DMS53 (cell line): ENCODE data around the gene NUTF2.
"Not testable (repeated sequence)": the region's sequence is repeated elsewhere in the genome, so short reads cannot be mapped to it uniquely, and the experiment has no call there.

Experiments
- DNase-seq: peaks from one replicate; lab custom pipeline; 2025; lab: John Stamatoyannopoulos, UW

Gene NUTF2

DNA sequence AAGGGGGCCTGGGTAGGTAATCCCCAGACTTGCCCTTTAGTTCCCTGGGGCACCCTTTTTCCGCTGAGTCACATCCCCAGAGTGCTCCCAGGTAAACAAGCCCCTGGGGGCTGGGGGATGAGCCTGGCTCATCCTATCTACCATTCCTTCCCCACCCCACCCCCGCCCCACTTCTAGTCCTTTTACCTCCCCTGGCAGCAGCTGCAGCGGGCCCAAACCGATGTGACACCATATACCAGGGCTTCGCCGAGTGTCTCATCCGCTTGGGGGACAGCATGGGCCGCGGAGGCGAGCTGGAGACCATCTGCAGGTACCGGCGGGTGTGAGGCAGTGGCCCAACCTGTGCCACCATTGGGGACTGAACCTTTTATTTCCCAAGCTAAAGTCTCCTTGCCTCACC, 38.8 kb downstream of the NUTF2 start:
- no peak for DNase-seq

DNA sequence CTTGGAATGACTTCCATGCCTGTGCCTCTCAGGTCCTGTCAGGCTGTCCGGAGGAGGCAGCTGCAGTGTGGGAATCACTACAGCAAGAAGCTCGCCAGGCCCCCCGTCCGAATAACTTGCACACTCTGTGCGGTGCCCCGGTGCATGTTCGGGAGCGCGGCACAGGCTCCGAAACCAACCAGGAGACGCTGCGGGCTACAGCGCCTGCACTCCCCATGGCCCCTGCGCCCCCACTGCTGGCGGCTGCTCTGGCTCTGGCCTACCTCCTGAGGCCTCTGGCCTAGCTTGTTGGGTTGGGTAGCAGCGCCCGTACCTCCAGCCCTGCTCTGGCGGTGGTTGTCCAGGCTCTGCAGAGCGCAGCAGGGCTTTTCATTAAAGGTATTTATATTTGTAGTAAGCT, 39.2 kb downstream of the NUTF2 start:
- DNase-seq, result no peak

GRCh38 chr16:67886387-67886786, 39.7 kb downstream of the NUTF2 start:
- no peak for DNase-seq

DNA sequence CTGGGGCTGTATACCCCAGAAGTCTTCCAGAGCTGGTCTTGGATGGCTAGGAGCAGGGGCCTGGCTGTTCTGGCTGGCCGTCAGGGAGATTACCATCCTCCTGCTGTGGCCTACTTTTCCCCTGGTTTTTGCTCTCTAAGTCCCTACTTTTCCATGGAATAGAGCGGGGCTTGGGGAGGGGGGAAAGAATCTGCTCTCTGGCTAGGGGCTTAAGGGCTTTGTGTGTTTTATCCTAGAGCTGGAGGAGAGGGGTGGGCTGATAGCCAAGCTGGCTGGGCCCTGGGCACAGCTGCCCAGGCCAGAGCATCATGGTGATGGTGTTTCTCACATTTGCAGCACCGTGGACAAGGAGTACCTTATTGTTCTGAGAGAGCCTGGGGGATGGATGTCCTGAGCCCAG, 41.6 kb downstream of the NUTF2 start:
- no peak for DNase-seq

- no peak for DNase-seq
These were observed 45.6 kb downstream of the NUTF2 start for GRCh38 chr16:67892375-67892774.

DNA sequence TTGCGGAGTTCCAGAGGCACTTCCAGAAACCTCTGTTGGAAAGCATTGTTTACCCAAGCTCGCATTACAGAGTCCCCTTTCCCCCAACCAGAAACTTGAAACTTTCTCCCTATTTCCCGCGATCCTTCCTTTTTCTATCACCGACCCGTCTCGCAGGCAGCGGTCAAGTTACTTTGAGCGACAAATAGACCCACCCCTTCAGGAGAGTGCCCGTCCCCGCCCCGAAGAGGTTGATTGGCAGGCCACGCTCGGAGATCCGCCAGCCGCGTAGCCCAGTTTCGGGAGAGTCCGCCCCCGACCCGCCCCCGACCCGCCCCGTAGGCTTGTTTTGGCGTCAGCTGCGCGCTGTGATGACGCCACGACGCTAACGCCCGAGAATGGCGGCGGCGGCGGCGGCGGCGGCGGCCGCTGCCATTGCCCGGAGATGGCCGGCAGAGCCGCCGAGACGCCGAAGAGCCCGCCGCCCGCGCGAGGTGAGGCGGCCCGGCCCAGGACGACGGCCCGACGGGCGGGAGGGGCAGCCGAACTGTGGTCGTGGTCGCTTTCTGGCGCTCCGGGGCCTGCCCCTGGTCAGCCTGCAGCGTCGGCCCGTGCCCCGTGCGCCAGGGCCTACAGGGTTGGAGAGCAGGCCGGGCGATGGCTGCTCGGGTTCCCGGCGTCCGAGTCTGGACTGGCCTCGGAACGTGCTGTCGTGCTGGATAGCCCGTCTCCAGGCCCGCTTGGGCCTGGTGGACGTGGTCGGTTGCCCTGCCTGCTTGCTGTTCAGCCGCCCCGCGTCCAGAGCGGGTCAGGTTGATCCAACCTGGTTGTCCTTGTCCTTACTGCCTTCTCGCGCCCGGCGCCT, 46.4 kb downstream of the NUTF2 start, which contains the start of gene PSKH1:
Gene PSKH1 (plus strand): TSS at position 356 of the 844 bp plus-strand sequence. CDS start 15,496 bp downstream, outside the sequence.
- peak; percentile 95 for DNase-seq

- no peak for DNase-seq
These were observed 47.1 kb downstream of the NUTF2 start for GRCh38 chr16:67893743-67894399.

DNA sequence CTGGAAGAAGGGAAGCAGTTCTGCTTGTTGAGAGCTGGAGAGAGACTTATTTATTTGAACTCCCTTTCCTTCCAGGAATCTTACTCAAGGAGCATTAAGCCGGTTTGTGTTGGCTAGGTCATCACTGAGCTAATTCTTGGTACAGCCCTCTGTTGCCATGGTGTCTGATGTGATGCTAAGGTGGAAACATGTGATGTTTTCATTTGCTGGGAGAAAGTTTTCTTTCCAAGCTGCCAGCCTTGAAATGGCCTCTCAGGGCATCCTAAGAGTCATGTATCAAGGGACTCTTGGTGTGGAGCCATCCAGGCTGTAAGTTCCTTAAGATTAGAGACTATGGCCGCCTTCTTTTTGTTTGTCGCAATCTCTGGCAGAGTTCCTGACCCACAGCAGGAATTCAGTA, 50.5 kb downstream of the NUTF2 start:
- no peak for DNase-seq

- no peak for DNase-seq
These were observed 55.0 kb downstream of the NUTF2 start for GRCh38 chr16:67901734-67902133.

DNA sequence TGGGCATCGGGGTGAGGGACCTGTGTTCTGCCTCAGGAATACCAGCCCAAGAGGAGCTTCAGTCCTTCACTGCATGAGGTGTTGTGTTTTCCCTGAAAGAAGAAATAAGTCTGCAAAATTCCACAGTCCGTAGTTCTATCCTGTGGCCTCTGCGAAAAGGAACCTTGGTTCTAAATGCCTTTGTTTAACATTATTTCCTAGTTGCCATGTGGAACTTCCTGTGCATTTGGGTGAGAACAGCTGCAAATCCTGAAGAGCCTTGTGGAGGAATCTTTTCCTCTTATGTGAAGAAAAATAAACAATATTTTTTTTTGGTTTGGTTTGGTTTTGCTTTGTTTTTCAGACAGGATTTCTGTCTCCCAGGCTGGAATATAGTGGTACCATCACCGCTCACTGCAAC, 56.1 kb downstream of the NUTF2 start:
- DNase-seq, result no peak

DNA sequence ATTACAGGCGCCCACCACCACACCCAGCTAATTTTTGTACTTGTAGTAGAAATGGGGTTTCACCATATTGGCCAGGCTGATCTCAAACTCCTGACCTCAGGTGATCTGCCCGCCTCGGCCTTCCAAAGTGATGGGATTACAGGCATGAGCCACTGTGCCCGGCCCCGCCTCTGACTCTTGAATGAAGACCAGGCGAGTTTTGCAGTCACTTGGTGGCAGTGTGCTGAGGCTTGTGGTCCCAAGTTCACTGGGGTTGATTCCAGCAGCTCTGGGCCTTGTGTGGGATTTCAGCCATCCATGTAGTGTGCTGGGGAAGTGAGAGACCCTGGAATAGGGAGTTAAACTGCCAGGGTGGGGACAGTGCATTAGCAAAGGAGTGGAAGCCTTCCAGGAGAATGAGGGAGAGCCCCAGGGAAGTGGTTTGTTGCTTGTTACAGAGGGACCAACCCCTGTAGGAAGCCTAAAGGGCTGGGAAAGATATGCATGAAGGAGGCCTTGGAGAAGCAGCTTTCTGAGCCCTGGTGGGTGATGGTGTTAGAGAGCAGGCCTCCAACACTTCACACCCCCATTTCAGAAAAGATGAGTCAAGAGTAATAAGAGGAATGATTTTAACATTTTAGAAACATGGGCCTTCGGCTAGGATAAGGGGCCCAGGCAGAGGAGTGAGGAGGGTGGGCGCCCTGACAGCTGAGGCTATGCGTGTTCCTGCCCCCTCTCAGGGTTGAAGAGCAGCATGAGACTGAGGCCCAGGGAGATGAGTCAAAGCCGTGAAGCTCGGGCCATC, 60.9 kb downstream of the NUTF2 start:
- no peak for DNase-seq

- no peak for DNase-seq
These were observed 62.5 kb downstream of the NUTF2 start for GRCh38 chr16:67909056-67909742.

DNA sequence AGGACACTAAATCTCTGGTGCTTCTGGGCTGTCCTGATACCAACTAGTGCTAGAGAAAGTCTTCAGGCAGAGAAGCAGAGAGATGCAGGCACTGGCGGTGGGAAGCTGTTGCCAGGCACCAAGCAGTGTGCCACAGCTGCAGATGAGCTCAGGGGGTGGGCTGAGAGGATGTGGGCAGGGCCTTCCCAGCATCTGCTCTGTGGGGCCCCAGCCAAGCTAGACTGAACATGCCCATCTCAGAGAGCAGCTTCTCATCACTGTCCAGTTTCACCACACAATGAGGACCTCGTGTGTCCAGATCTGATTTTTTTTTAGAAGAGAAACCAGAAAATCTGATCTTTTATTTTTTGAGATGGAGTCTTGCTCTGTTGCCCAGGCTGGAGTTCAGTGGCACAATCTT, 63.4 kb downstream of the NUTF2 start:
- DNase-seq, result peak; percentile 33

DNA sequence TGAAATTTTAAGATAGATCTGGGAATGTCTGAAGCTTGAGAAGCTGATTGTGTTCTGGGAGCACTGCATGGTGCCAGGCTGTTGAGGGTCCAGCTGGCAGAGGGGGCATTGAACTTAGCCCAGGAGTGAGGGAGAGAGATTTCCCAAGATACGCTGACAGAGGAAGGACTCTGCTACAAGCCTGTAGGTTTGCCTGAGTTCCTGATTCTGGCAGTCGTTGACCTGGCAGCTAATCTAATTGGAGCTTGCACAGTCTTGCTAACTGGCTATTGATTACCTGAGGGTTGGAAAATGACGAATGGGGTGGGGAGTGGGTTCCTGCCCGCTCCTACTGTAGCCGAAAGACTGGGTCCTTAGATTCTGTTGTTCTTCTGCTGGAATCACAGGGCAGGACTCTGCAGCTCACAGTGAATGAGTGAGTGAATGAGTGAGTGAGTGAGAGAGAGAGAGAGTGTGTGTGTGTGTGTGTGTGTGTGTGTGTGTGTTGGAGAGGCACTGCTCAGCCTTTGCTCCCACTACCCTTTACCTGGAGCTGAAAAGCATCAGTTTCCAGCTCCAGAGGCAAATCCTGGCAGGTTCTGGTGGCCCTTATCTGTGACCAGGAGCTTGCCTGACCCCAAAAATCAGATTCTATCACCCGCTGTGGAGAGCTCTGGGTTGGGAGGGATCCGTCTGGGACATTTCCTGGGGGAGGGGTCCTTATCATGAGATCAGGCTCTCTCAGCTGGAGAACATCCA, 68.2 kb downstream of the NUTF2 start:
- DNase-seq, result no peak

DNA sequence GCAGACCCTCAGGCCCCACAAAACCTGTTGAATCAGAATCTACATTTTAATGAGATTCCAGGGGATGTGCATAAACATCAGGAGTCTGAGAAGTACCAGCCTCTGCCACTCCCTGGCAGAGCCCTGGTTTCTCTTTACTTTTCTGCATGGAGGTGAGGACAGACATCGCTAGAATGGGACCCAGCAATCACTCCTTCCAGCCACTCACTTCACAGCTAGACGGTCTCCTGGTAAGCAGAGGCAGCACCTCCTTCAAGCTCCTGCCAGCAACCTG, 68.7 kb downstream of the NUTF2 start:
- not testable (repeated sequence) for DNase-seq

DNA sequence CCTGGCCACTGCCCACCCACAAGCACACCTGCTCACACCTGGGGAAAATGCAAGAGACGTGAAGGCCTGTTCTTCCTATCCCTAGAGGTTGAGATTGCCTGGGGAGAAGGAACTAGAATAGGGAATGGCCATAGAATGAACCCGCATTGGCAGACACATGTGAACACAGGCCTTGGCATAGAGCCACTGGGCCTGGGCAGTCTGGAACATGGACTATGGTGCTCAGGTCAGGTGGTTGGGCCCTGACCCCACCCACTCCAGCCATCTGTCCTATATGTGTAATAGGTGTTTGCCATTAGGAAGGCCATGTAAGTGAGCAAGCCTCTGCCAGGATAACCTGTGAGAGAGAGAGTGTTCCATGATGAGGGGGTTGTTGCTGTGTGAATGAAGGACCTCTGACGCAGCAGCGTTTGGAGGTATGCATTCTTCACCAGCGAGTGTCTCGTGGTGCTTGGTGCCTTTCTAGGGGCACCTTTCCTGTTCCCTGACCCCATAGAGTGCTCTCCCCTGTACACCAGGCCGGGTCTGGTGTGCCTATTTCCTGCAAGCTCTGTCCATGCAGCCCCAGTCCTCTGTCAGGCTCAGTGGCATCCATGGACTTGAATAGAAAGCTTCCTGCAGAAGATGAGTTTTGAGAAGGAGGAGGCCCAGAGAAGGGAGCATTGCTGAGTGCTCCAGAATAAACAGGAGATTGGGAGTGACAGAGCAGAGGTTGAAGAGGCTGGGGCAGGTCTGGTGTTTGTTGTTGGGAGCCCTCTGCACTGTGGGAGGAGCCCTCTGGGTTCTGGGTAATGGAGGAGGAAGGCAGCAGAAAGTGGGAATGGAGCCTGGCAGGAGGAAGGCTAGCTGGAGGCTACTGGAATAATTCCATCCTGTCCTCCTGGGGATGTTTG, 69.3 kb downstream of the NUTF2 start:
- DNase-seq, result peak; percentile 16

DNA sequence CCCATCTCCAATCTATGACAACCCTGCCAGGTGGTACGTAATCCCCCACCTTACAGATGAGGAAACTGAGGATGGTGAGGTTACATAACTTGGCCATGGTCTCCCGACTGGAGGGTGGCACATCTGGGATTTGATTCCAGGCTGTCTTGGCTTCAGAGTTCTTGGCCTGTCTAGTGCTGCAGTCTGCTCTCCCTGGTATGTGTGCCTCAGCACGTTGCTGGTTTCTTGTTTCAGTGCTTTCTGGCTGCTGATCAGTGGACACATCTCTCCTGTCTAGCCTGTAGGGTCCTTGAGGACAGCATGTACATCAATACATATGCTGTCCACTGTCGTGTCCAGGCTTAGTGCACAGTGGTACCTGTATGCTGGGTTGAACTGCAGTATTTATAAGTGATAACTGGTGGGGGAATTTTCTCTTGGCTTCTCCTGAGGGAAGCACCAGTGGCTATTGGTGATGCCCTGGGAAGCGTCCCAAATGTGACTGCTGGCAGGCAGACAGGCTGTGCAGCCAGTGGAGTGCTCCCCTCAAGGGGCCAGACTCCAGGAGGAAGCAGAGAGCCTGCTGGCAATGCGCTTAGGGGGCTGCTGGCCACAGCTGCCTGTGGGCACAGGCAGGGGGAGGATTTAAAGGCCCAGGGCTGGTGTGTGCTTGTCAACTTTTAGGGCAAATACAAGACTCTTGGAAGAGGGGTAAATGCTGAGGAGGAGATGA, 70.6 kb downstream of the NUTF2 start:
- no peak for DNase-seq

GRCh38 chr16:67917852-67918236, 71.1 kb downstream of the NUTF2 start:
- peak; percentile 89 for DNase-seq

- DNase-seq, result no peak
These were observed 73.0 kb downstream of the NUTF2 start for GRCh38 chr16:67919622-67920221.
